Stimulated activated CD8-positive, alpha-beta memory T cell treated with anti-CD3 and anti-CD28 coated beads, Interleukin-7, amount 100 ng/mL, for 24 hours (primary cell): ENCODE results near the gene GALK1.
A peak's percentile ranks its signal among the peaks of the same experiment; 100 is the strongest.
"Not testable (repeated sequence)": the region's sequence is repeated elsewhere in the genome, so short reads cannot be mapped to it uniquely, and the experiment has no call there.

ENCODE experiments used
- DNase-seq: peaks from one replicate; pipeline ENCODE4 v3.0.0-alpha.2; 2020; ENCODE audit warnings: low read depth

The GALK1 gene

DNA sequence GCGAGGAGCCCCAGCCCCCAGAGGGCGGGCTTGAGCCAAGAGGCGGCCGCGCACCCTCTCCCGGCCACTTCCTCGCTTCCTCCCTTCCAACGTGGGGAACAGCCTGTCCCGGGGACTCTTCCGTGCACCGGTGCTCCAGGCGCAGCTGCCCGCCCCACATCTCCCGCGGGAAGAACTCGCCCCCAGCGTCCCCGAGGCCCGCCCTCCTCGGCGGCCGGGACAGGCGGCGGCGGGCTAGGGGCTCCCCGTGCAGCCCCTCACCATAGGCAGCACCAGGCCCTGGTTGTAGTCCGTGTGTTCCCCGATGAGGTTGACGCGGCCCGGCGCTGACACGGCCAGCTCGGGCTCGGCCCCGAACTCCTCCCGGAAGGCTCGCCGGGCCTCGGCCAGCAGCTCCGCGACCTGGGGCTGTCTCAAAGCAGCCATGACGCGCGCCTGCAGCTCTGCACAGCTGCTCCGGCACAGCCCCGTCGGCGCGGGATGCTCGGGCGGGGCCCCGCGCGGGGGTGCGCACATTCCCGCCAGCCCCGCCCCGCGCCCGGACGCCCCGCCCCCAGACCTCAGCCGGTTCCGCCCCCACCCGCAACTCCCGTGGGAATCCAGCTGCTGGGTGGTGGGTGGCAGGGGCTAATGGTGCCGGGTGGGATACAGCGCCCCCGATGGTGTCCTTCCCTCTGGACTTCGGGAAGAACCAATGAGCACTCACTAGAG, at the start of gene GALK1:
GALK1 (minus strand) TSS at position 482 of the 711 bp plus-strand sequence; CDS start at position 426, 56 bp downstream.
- no peak for DNase-seq

DNA sequence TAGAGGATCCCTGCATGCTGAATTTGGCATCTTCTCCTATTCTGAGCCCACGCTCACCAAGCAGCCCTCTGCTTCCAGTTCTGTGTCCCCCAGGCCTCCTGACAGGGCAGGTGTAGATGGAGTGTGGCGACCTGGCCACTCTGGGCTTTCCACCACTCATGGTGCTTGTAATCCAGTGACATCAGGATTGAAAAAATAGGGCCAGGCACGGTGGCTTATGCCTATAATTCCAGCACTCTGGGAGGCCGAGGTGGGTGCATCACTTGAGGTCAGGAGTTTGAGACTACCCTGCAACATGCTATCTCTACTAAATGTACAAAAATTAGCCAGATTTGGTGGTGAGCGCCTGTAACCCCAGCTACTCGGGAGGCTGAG, 49.0 kb upstream of the GALK1 start:
- DNase-seq = no peak

DNA sequence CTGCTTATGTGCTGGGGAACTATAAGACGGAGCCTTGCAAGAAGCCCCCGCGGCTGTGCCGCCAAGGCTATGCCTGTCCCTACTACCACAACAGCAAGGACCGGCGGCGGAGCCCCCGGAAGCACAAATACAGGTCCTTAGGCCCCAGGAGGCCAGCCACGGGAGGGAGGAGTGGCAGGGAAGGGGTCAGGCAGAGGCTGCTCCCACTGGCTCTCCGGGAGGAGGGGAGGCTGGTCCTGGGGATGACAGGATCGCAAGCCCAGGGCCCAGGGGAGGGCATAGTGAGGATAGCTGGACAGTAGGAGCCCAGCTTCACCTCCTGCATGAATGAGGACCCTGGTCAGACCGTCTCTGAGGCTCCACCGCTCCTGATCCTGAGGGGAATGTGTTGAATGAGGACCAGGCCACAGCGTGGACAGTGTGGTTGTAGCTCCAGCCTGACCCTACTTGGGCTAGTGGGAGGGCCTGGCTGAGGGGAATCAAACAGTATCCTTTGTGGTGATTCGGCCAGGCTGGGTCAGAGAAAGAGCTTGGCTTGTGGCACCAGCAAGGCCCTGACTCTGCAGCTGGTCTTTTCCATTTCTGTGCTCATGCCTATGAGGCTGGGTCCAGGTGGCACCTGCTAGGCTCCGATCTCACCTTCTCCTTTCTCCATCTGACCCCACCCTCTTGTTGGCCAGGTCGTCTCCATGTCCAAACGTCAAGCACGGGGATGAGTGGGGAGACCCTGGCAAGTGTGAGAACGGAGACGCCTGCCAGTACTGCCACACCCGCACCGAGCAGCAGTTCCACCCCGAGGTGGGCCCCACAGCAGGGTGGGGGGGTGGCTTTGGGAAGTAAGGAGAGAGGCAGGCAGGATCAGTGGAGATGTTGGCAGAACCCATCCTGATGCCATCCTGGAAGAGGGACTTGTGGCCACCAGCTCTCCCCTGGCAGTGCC, 48.4 kb upstream of the GALK1 start:
- DNase-seq = no peak

DNA sequence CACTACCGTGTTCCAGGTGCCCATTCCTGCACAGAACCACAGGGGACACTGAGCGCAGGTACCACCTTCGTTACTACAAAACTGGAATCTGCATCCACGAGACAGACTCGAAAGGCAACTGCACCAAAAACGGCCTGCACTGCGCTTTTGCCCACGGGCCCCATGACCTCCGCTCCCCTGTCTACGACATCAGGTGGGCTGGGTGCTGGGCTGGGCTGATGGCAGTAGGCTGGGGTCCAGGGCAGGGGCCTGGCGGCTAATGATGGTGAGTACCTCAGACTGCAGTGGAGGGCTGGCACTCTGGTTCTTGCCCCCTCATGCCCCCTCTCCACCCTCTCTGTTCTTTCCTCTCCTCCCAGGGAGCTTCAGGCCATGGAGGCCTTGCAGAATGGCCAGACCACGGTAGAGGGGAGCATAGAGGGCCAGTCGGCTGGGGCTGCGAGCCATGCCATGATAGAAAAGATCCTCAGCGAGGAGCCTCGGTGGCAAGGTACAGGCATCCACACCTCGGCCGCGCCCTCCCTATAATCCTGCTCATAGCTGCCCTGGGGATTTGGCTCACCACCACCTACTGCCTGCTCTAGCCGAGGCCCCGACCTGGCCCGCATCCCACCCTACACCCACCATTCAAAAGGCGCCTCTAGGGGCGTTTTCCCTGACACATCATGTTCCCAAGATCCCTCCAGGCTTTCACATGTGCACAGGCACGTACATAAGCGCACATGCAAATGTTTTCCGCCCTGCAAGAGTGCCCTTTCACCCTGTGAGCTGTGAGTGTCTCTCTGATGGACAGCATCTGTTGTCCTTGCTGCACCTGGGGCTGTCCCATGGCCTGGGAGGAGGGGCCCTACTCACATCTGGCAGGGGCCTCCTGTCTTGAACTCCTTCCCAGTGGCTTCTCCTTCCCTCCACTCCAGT, 47.4 kb upstream of the GALK1 start:
- no peak for DNase-seq

DNA sequence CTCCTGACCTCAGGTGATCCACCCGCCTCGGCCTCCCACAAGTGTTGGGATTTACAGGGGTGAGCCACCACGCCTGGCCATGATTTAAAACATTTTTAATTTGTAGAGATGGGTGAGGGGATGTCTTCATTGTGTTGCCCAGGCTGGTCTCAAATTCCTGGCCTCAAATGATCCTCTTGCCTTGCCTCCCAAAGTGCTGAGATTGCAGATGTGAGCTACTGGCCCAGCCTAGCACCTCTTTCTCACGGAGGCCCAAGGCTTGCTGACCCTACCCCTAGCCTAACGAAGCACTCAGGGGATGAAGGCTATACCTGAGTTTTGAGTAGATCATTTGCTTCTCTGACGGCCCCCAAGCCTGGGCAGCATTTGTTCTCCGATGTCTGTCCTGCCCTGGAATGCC, 46.2 kb upstream of the GALK1 start:
- DNase-seq = no peak

DNA sequence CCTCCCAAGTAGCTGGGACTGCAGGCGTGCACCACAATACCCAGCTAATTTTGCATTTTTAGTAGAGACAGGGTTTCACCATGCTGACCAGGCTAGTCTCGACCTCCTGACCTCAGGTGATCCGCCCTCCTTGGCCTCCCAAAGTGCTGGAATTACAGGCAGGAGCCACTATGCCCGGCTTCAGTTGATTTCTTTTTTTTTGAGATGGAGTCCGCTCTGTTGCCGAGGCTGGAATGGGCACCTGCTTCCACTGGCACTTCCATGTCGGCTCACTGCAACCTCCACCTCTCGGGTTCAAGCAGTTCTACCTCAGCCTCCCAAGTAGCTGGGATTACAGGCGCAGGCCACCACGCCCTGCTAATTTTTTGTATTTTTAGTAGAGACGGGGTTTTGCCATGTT, 45.8 kb upstream of the GALK1 start:
- DNase-seq = not testable (repeated sequence)

DNA sequence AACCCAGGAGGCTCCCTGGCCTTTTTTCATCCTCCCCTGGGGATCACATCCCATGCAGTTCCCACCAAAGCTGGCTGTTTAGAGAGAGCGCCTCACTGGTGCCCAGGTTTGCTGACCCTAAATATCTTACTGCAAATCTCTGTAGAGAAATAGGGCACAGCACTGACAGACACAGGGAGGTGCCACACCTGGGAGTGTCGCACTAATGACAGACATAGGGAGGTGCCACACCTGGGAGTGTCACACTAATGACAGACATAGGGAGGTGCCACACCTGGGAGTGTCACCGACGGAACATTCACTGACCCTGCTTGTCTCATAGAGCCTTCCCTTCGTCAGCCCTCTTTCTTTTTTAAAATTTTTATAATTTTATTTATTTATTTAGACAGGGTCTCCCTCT, 45.2 kb upstream of the GALK1 start:
- no peak for DNase-seq

DNA sequence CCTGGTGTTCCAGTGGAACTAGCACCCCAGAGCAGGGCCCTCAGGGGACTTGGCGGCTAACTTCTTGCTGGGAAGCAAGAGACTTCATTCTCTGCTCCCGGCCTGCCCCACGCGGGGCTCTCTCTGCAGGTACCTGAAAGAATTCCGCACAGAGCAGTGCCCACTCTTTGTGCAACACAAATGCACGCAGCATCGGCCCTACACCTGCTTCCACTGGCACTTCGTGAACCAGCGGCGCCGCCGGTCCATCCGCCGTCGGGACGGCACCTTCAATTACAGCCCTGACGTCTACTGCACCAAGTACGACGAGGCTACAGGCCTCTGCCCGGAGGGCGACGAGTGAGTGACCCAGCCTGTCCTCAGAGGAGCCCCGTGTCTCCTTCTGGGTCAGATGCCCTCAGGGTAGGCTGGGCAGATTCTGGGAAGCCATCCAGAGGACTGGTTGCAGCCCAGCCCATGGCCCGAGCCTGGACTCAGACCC, 44.7 kb upstream of the GALK1 start:
- DNase-seq = no peak

DNA sequence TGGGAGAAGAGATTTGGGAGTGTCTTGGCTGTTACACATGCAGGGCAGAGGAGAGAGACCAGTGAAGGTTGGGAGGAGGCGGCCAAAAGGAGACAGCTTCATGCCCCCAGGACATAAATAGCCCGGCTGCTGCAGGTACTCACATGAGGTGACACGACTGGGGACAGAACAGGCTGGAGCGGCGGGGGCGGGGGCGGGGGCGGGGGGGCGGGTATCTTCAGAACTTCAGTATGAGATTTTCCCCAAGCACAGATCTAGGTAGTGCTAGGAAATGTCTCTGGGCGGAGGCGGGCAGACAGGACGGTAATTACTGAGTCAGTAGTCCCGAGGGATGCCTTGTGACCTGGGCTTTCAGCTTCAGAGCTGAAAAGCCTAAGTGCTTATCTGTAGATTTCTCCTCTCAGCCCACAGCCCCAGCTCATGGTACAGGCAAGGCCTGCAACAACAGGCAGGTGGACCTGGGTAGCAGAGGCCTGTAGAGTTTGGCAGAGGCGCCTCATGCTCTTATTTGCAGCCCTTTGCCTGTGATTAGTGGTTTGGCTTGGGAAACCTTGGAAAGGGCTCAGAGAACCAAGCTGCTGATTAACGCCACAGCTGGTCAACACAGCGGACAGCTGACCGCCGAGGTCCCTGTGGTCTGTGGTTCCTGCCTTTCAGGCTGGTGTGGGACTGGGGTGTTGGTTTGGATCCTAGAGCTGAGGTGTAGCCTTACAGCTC, 44.1 kb upstream of the GALK1 start:
- DNase-seq = no peak

DNA sequence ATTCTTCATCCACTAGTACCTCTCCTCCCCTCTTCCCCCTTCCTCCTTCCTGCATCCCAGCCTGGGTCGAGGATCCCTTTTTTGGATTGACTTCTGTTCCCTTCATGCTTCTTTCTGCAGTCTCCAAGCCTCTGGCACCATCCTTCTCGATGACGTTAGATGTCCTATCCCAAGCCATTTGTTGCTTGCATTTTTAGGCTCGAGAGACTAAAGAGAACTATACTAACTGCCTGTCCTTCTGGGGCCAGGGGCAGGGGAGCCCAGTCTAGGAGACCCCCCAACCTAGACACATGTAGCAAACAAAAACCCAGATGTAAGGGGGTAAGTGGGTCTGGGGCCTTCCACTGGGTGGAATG, 43.5 kb upstream of the GALK1 start:
- no peak for DNase-seq

DNA sequence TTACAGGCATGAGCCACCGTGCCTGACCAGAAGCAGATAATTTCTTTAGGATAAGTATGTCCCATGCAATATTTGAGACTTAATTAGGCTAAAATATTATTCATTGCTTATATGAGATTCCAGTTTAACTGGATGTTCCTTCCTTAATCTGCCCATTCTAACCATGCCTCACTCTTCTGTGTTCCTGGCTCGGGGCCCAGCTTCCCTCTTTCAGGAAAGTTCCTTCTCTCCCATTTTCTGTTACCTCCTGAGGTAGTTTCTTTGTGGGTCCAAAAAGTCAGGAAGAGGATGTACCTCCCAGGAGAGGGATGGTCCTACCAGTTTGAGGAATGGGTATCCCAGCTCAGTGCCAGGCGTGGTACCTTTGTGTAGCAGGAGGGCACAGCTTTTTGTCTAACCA, 42.9 kb upstream of the GALK1 start:
- no peak for DNase-seq

DNA sequence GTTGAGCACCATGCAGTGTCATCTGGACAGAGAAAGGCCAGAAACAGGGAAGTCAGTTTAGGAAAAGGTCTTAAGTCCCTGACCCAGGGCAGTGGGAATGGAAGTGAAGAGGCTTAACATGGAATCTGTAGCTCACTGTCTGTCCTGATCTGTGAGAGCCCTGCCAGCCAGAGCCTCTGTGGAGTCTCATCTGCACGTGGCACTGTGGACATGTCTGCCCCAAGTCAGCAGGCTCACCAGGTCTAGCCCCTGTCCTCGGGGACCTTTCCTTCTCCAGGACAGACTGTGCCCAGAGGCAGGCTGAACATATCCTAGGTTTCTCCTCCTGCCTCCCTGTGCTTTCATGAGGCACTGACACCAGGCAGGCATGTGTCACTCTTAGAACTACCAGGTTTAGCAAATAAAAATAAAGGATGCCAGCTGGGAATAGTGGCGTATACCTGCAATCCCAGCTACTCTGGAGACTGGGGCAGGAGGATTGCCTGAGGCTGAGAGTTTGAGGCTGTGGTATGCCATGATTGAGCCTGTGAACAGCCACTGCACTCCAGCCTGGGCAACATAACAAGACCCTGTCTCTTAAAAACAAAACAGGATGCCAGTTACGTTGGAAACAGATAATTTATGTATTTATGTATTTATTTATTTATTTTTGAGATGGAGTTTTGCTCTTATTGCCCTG, 42.0 kb upstream of the GALK1 start:
- DNase-seq = no peak

DNA sequence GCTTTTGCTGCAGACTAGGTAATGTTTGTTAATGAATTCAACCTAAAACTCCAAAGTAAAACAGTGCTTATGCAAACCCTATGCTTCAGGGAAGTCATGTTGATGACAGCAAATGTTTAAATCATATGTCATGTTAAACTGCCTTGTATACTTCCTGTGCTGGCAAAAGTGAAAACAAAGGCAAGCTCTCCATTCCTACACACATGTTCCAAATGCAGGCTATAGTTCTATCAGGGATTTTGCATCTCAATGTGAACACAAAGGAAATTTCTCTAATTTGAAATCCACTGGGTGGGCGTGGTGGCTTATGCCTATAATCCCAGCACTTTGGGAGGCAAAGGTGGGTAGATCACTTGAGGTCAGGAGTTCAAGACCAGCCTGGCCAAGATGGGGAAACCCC, 38.9 kb upstream of the GALK1 start:
- no peak for DNase-seq

DNA sequence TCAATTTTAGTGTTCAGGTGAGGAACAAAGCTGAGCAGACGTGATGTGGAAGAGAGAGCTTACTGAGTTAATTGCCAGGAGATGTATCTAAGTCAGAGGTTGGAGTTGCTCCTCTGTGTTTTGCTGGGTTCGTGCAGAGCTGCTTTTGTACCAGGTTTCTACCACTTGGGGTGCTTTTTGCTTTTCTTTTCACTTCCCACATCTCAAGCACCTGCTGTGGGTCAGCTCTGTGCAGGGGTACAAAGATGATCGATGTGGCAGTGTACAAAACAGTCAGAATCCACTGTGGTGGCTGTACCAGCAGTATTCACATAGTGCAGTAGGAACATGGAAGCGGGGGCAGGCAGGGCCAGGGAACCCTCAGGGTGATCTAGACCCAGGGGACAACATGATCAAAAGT, 34.4 kb upstream of the GALK1 start:
- DNase-seq = no peak

DNA sequence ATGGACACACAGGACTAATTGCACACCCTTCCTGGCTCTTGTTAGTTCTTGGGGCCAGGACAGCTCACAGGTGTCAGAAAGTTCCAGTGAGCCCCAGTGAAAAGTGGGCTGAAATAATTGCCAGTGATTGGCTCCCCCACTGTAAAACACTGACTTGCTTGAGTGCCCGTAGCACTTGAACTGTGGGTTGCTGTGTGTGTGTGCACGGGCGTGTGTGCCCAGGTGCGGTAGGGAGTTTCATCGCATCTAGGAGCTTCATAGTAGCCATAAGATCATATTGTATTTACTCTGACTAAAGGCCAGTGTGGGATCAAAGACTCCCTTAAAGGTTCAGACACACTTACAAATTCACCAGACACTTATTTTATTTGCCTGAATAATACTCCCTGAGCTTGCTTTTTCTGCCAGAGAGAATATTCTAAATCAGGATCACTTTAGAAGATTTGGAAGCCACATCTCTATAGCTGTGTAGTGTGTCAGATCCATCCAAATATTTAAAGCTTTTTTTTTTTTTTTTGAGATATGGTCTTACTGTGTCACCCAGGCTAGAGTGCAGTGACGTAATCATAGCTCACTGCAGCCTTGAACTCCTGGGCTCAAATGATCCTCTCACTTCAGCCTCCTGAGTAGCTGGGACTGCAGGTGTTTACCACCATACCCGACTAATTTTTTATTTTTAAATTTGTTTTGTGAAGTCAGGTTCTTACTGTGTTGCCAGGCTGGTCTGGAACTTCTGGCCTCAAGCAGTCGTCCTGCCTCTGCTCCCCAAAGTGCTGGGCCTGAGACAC, 31.0 kb upstream of the GALK1 start:
- no peak for DNase-seq

DNA sequence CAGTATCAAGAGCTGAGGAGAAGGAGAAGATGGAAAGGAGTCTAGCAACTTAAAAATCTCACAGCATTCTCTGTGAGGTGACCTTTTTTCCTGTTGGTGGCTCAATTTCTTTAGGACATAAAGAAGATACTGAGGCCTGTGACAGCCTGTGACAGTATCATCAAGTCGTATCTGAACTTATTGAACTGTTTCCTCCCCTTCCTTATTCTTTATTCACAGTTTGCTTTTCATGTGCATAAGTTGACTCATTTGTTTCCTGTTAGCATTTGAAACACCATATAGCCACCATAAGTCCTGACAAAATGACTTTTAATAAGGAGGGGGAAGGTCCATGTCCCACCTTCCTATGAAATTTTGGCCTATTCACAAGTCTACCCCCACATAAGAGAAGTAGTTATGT, 28.5 kb upstream of the GALK1 start:
- no peak for DNase-seq

DNA sequence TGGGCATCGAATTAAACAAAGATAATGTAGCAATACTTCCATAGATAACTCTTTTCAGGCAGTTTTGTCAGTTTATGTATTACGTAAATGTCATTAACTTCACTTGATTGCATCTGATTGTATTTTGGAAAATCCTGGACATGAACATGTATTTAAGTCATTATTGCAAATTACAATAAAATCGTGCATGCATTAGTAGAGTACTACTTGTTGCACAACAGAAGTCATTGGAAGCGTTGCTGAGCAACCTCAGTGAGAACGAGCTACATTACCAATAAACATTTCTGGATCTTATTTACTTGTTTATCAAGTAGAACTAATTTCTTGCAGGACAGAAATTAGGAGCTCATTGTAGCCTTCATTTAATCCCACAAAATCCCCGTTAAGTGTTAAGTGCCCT, 26.3 kb upstream of the GALK1 start:
- no peak for DNase-seq

DNA sequence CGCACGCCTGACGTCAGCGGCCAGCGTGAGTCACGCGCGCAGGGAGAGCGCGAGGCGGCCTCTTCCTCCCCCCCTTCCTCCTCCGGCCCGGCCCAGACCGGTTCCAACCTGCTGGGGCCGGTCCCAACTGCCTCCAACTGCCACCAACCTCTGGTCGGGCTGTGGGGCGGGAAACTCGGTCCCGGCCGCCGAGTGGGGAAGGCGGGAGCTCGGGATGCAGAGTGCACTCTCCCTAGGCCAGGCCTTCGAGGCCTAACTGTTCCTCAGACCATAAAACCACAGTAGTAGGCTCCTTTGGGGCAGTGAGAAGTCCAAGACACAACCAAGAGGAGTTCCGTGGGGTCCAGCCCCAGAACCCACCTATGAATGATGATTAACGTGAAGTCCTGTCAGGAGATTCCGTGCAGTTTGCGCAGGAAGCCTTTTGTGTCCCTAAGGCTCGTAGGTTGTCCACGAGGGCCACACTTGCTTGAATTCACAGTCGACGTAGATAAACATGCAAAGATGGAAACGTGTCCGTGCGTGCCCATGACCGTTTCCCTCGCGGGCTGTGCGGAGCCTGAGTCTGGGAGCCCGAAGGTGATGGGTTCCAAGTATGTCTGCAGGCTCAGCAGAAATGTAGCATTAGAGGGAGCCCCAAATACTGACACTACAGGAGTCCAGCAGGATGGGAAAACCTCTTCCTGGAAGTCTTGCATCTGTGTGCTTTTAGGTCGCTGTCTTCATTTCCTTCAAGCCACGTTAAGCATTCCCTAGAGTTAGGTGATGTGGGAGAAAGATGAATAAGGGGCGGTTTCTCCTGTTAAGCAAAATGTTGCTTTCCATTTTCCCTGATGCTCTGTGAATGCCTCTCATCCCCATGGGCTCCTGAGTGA, 20.3 kb upstream of the GALK1 start:
- peak; percentile 79 for DNase-seq

DNA sequence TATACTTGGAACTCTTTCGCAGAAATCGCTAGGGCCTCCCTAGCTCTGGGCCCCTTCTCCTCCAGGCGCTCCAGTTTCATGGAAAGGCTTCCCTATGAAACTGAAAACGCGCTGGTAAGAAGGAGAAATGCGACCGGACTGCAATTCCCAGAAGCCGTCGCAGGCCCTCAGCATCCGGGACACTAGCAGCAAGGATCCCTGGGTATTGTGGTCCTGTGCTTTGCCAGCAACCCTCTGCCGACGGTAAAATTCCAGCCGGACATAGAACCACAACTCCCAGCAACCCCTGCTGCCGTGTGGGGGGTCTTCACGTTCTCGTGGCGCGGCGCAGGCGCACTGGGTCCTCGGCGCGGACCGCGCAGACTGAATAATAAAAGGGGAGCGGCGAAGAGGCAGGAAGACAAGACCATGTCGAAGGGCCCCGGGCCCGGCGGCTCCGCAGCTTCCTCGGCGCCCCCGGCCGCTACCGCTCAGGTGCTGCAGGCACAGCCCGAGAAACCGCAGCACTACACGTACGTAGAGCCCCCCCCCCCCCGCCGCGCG, 19.6 kb upstream of the GALK1 start, which contains the start of gene UNK:
UNK (plus strand) TSS at position 334 of the 543 bp plus-strand sequence; CDS start at position 409, 75 bp downstream.
- DNase-seq = peak; percentile 89
